K562 (cell line): ENCODE results near the gene TSHR. TPM values are rescaled to one million over a fixed set of nuclear protein-coding genes. Genes with fewer than 3 reads are reported as not detected.

Experiments
- ATAC-seq: fragments of 200-7000 bp; cut with Tn5 transposase; 3 replicates; pipeline ENCODE4 v1.9.1; 2020; ENCODE audit warnings: moderate library complexity
- BruUV-seq: library from RNA; stranded (reverse); fragments of 400-500 nt; replicated peaks from 2 replicates; lab custom pipeline; 2021; lab: Mats Ljungman, UMichigan
- CTCF ChIA-PET: fragments of 300-600 bp; formaldehyde crosslinking; extraction: SDS; loops from one replicate; lab custom pipeline; 2021; ENCODE audit warnings: low intra/inter-chr PET ratio; lab: Yijun Ruan, JAX
- POLR2A ChIA-PET: fragments of 300-600, 350-650 bp; sonication (Branson Sonifier 250); formaldehyde crosslinking; extraction: SDS; loops from one replicate; lab custom pipeline; 2021; ENCODE audit warnings: antibody characterized with exemption, inconsistent platforms; lab: Yijun Ruan, JAX
- DNase-seq, 4 experiments: peaks; one replicate each; pipeline versions ENCODE4 v3.0.0 to v3.0.0-alpha.2; 2011 to 2018; ENCODE audit warnings: low spot score in 3 of 4, mixed read lengths in 3 of 4; ENCODE audit errors: extremely low read depth in 1 of 4
- FAIRE-seq: peaks from 2 replicates; lab custom pipeline; 2011; peaks lifted over from hg19 to GRCh38; lab: Jason Lieb, UNC
- H2AFZ ChIP-seq: 2 replicates; pipeline ENCODE4 v1.6.0; 2011; ENCODE audit warnings: low read depth, low read length, control low read depth, inconsistent platforms
- H3K27ac ChIP-seq: fragments of 200-600 bp; 3 replicates; pipeline ENCODE4 v1.8.0; 2011; ENCODE audit warnings: low read depth, mild to moderate bottlenecking, control low read depth, inconsistent platforms, low read length, moderate library complexity, mixed read lengths; ENCODE audit errors: extremely low read depth
- H3K27me3 ChIP-seq, 2 experiments: fragments of 300-600 bp in 1 of 2; 2 replicates in 1 of 2; 3 replicates in 1 of 2; pipeline versions ENCODE4 v1.6.0 to v1.8.0; 2011; ENCODE audit warnings: inconsistent platforms in 2 of 2, low read length in 2 of 2, mild to moderate bottlenecking in 1 of 2, mixed read lengths in 1 of 2, moderate library complexity in 1 of 2; ENCODE audit not compliant: control insufficient read depth in 2 of 2, insufficient read depth in 2 of 2
- H3K36me3 ChIP-seq: fragments of 300-600 bp; 3 replicates; pipeline ENCODE4 v1.8.0; 2011; ENCODE audit warnings: mild to moderate bottlenecking, low read length, inconsistent platforms; ENCODE audit not compliant: control insufficient read depth, insufficient read depth
- H3K4me1 ChIP-seq, 2 experiments: fragments of 200-600 bp in 1 of 2; replicated peaks in 1 of 2; 2 replicates in 1 of 2; 3 replicates in 1 of 2; pipeline versions ENCODE4 v1.5.1 to v1.8.0; 2011; ENCODE audit warnings: inconsistent platforms in 2 of 2, low read length in 2 of 2, mild to moderate bottlenecking in 1 of 2, mixed read lengths in 1 of 2, moderate library complexity in 1 of 2; ENCODE audit not compliant: control insufficient read depth in 2 of 2, insufficient read depth in 2 of 2
- H3K4me2 ChIP-seq: 2 replicates; pipeline ENCODE4 v1.6.1; 2011; ENCODE audit warnings: low read length, control low read depth, inconsistent platforms, mixed read lengths; ENCODE audit not compliant: insufficient read depth
- H3K4me3 ChIP-seq: fragments of 200-600 bp; sonication (generic), shearing (Covaris generic); 2 replicates; pipeline ENCODE4 v1.5.1; 2016; ENCODE audit warnings: control low read depth, inconsistent platforms
- H3K79me2 ChIP-seq: fragments of 200-600 bp; 3 replicates; pipeline ENCODE4 v1.8.0; 2011; ENCODE audit warnings: low read length, inconsistent platforms; ENCODE audit not compliant: control insufficient read depth, insufficient read depth
- H3K9ac ChIP-seq, 2 experiments: 2 replicates each; pipeline versions ENCODE4 v1.6.0 to v1.6.1; 2011; ENCODE audit warnings: low read depth in 2 of 2, low read length in 2 of 2, control low read depth in 1 of 2, inconsistent platforms in 1 of 2, mild to moderate bottlenecking in 1 of 2, mixed read lengths in 1 of 2; ENCODE audit not compliant: insufficient read depth in 1 of 2
- H3K9me1 ChIP-seq: one replicate; pipeline ENCODE4 v1.6.0; 2011; ENCODE audit warnings: inconsistent platforms, mild to moderate bottlenecking, low read length, moderate library complexity; ENCODE audit not compliant: control insufficient read depth, insufficient read depth
- H3K9me3 ChIP-seq: replicated peaks from 2 replicates; pipeline ENCODE4 v1.5.1; 2011; ENCODE audit warnings: low read depth, low read length, inconsistent platforms; ENCODE audit not compliant: control insufficient read depth, insufficient read depth
- H4K20me1 ChIP-seq: replicated peaks from 2 replicates; pipeline ENCODE4 v1.6.1; 2011; ENCODE audit warnings: low read length, inconsistent platforms, mixed read lengths; ENCODE audit not compliant: control insufficient read depth, insufficient read depth
- ARNT ChIP-seq, 2 experiments: fragments of 450-650 bp; IDR thresholded peaks; 2 replicates each; pipeline ENCODE4 v1.6.1; 2016; ENCODE audit warnings: mild to moderate bottlenecking in 1 of 2
- FOXK2 ChIP-seq, 2 experiments: fragments of 450-650 bp; IDR thresholded peaks in 1 of 2; conservative IDR thresholded peaks in 1 of 2; 2 replicates each; pipeline ENCODE4 v1.6.1; 2016; ENCODE audit warnings: low read depth in 2 of 2, mild to moderate bottlenecking in 1 of 2
- HNRNPH1 ChIP-seq: fragments of 200-400 bp; formaldehyde crosslinking; optimal IDR thresholded peaks from 2 replicates; pipeline ENCODE3; 2017; ENCODE audit warnings: low read depth, mild to moderate bottlenecking, low read length, moderate library complexity
- HSF4 ChIP-seq: fragments of 250-450 bp; sonication (Bioruptor Pico); IDR thresholded peaks from 2 replicates; pipeline ENCODE4 v2.1.2; 2022; ENCODE audit warnings: mild to moderate bottlenecking, moderate library complexity, borderline replicate concordance
- LEF1 ChIP-seq: fragments of 450-650 bp; IDR thresholded peaks from 2 replicates; pipeline ENCODE4 v1.6.1; 2016; ENCODE audit warnings: mild to moderate bottlenecking
- MAZ ChIP-seq, 2 experiments: fragments of 450-650 bp in 1 of 2; sonication (generic) in 1 of 2; formaldehyde crosslinking; IDR thresholded peaks in 1 of 2; conservative IDR thresholded peaks in 1 of 2; 2 replicates each; pipeline versions ENCODE4 v1.4.0 to v1.5.0; 2020; ENCODE audit warnings: mild to moderate bottlenecking in 1 of 2, missing genetic modification reagents in 1 of 2
- PURB ChIP-seq: sonication (generic); formaldehyde crosslinking; IDR thresholded peaks from 2 replicates; pipeline ENCODE4 v1.9.0; 2021; ENCODE audit warnings: low read depth, mild to moderate bottlenecking, missing genetic modification reagents
- RBFOX2 ChIP-seq: fragments of 200-400 bp; formaldehyde crosslinking; IDR thresholded peaks from 2 replicates; pipeline ENCODE4 v1.6.1; 2017; ENCODE audit warnings: low read depth, mild to moderate bottlenecking, low read length, moderate library complexity
- TOE1 ChIP-seq, 2 experiments: fragments of 450-650 bp in 1 of 2; sonication (generic) in 1 of 2; formaldehyde crosslinking in 1 of 2; IDR thresholded peaks; 2 replicates each; pipeline versions ENCODE4 v1.7.1 to v1.8.0; 2016 to 2022; ENCODE audit warnings: borderline replicate concordance in 2 of 2, mild to moderate bottlenecking in 2 of 2, antibody characterized with exemption in 1 of 2, inconsistent platforms in 1 of 2, low read depth in 1 of 2, missing genetic modification reagents in 1 of 2, moderate library complexity in 1 of 2
- ZNF445 ChIP-seq: fragments of 250-450 bp; sonication (Bioruptor Pico); IDR thresholded peaks from 2 replicates; pipeline ENCODE4 v1.4.0; 2020; ENCODE audit warnings: low read depth, mild to moderate bottlenecking, moderate library complexity
- WGBS: fragments of 100-300 bp; shearing (Covaris generic); methylation state at CpG from one replicate; pipeline ENCODE4 v1.1.6; 2016; ENCODE audit warnings: low coverage, mixed read lengths; ENCODE audit not compliant: insufficient coverage; ENCODE audit errors: missing lambda C conversion rate; 5-methylcytosine and 5-hydroxymethylcytosine counted together
- in situ Hi-C: fragments of 300-500 bp; cut with MboI; formaldehyde crosslinking; loops from 4 replicates; pipeline ENCODE4 v1.15.0; 2018; ENCODE audit warnings: inconsistent platforms, mixed read lengths
- intact Hi-C: fragments of 100-400 bp; cut with micrococcal nuclease; formaldehyde crosslinking; loops from 2 replicates; pipeline ENCODE4 v1.14.2; 2022
- polyA plus RNA-seq, 8 experiments: library from polyadenylated mRNA; depleted of rRNA in 4 of 8; stranded (reverse) in 5 of 8; unstranded in 3 of 8; fragments of >200 nt; fragmentation: Nextera tagmentation in 2 of 8; fragmentation: Illumina TruSeq in 1 of 8; extraction: Ambion mirVana in 2 of 8; extraction: Trizol in 1 of 8; gene quantifications; 2 replicates each; pipeline versions ENCODE4 v1.2.1 to v1.2.3, GENCODE V29; 2011 to 2014; ENCODE audit warnings: inconsistent platforms in 1 of 8, missing spikeins in 1 of 8
- total RNA-seq, 7 experiments: library from RNA; depleted of rRNA in 6 of 7; stranded (reverse); fragments of >200 nt in 6 of 7; fragmentation: Illumina TruSeq in 2 of 7; extraction: Trizol in 2 of 7; gene quantifications; 2 replicates each; pipeline versions ENCODE4 v1.2.1 to v1.2.3, GENCODE V29; 2011 to 2021; ENCODE audit warnings: low replicate concordance in 1 of 7
- TF ChIP-seq, protein P1 (sequence below): fragments of 250-450 bp; sonication (Bioruptor Pico); IDR thresholded peaks from 2 replicates; pipeline ENCODE4 v1.8.0; 2022; ENCODE audit warnings: inconsistent platforms

Gene TSHR
- total and polyA plus RNA-seq, 9 of the 15 experiments (the other 6 are each of a cell fraction or from before 2014, with no cell fraction given) = 0.01 to 0.10 TPM; not detected in 7

DNA sequence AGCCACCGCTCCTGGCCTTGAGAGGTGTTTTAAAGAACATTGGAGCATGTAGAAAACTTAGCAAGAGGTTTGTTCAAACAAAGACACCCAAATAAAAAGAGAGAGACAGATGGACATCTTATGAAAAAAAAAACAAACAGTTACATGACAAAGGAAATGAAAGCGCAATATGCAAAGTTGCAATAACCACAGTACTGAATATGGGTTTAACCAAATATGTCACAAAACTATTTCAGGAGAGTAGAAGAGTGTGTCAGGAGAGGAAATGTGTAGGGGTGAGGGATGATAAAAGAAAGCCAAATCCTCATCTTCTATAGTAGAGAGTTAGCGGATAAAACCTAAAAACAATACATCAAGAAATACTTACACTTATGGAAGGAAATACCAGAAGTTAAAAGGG lies 166.9 kb downstream of the TSHR start:
- ATAC-seq (no peak), DNase-seq (no peak), FAIRE-seq (no peak)
- no peaks in the 10 kb centered on the region for H3K36me3 ChIP-seq
- no peak overlapping the region for H3K4me2 ChIP-seq
- H3K4me3 ChIP-seq = no peak overlapping the region
- BruUV-seq = no TSS peak
- no peaks in the 10 kb centered on the region for H3K27me3 ChIP-seq
- WGBS = 15% methylated on average over 3 of the region's 3 CpGs
- peaks cover 3% of the 10 kb centered on the region; the same call in 1 of the 2 replicates for H3K9me3 ChIP-seq
- POLR2A ChIA-PET = no interaction called here
- H3K79me2 ChIP-seq = no peaks in the 10 kb centered on the region
- no peak overlapping the region for H3K9ac ChIP-seq
- intact Hi-C loops (no loop called here), in situ Hi-C loops (no loop called here)
- H4K20me1 ChIP-seq = no peaks in the 10 kb centered on the region
- H3K4me1 ChIP-seq = no peaks in the 10 kb centered on the region
- CTCF ChIA-PET = no interaction called here
- H2AFZ ChIP-seq = no peak overlapping the region
- H3K27ac ChIP-seq = no peak overlapping the region
- no peaks in the 10 kb centered on the region for H3K9me1 ChIP-seq
- no peak for TF ChIP-seq ARNT (IDR thresholded peaks at IDR 0.05)
- TF ChIP-seq HNRNPH1 = no peak
- TF ChIP-seq ZNF445 = no peak
- no peak for TF ChIP-seq RBFOX2
- no peak for TF ChIP-seq PURB (CRISPR knock-in tag)
- no peak for TF ChIP-seq TOE1 (IDR thresholded peaks at IDR 0.05; ENCODE audit: borderline replicate concordance)
- TF ChIP-seq TOE1 (CRISPR knock-in tag; IDR thresholded peaks at IDR 0.05; ENCODE audit: borderline replicate concordance, low read depth) = no peak
- no peak for TF ChIP-seq LEF1
- TF ChIP-seq HSF4 (CRISPR knock-in tag) = no peak
- TF ChIP-seq, protein P1, sequence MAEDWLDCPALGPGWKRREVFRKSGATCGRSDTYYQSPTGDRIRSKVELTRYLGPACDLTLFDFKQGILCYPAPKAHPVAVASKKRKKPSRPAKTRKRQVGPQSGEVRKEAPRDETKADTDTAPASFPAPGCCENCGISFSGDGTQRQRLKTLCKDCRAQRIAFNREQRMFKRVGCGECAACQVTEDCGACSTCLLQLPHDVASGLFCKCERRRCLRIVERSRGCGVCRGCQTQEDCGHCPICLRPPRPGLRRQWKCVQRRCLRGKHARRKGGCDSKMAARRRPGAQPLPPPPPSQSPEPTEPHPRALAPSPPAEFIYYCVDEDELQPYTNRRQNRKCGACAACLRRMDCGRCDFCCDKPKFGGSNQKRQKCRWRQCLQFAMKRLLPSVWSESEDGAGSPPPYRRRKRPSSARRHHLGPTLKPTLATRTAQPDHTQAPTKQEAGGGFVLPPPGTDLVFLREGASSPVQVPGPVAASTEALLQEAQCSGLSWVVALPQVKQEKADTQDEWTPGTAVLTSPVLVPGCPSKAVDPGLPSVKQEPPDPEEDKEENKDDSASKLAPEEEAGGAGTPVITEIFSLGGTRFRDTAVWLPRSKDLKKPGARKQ (CRISPR knock-in tag) = no peak
- TF ChIP-seq MAZ (CRISPR knock-in tag; conservative IDR thresholded peaks at IDR 0.05 in 1 of 2, IDR thresholded peaks at IDR 0.05 in 1 of 2) = no peak
- TF ChIP-seq FOXK2 (conservative IDR thresholded peaks at IDR 0.05 in 1 of 2, IDR thresholded peaks at IDR 0.05 in 1 of 2; ENCODE audit: low read depth in 2 of 2) = no peak
